Measurements from ENCODE around the gene ERFL.

Gene ERFL

DNA sequence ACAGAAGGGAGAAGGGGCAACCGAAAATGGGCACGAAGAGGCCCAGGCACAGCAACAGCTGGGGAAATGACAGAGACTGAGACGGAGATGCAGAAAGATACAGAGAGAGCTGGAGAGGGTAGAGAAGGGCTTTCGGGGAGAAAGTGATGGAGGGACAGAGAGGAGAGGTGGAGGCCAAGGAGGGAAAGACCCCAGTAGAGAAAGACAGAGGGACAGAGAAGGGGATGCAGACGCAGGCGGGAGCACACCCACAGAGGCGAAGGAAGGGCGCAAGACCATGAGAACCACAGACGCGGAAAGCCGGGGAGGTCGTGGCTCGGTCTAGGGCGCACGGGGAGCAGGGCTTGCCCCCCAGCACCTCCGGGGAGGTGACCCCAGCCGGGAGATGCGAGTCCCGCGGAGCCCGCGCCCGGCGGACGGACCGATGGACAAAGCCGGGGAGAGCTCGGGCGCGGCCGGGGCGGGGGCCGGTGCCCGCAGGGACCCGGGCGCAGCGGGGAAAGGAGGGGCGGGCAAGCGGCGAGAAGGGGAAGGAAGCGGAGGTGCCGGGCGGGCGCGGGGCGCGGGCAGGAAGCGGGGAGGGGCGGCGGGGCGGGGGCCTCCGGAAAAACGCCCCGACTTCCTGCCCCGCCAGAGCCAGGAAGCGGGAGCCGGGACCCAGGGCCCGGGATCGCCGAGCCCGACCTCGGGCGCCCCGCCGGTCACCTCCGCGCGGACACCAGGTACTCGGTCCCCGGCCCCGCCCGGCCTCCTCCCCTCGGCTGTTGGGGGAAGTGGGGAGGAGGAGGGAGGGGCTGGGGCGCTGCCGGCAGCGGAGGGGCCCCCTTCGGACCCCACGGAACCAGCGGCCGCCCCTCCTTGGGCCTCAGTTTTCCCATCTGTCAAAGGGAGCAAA, 45.4 kb downstream of the ERFL start, which contains the start of gene ARHGEF1:
TSS of gene ARHGEF1 (plus strand) at position 617 of the 895 bp plus-strand sequence. CDS start 4,899 bp downstream, outside the sequence.
- ATAC-seq (ENCODE audit: low read depth): 0 out of 3 replicates have a peak, but pooled peaks have one; percentile 1
- DNase-seq (ENCODE audit: low spot score): peak; percentile 69
- Histone ChIP-seq H3K27ac (ENCODE audit: poor library complexity, severe bottlenecking) (peak within 1 kb of the TSS; percentile 76), H3K9me3 (ENCODE audit: severe bottlenecking) (no peaks in the 10 kb centered on the region), H3K4me3 (ENCODE audit: severe bottlenecking) (peak within 1 kb of the TSS; percentile 66), H3K36me3 (ENCODE audit: low read depth) (no peaks in the 10 kb centered on the region), H3K27me3 (ENCODE audit: insufficient read depth, poor library complexity, severe bottlenecking) (no peaks in the 10 kb centered on the region), H3K4me1 (ENCODE audit: insufficient read depth, poor library complexity, severe bottlenecking) (peaks cover 20% of the 10 kb centered on the region)
- no peak for TF ChIP-seq CTCF (IDR thresholded peaks at IDR 0.05; ENCODE audit: poor library complexity, severe bottlenecking)

DNA sequence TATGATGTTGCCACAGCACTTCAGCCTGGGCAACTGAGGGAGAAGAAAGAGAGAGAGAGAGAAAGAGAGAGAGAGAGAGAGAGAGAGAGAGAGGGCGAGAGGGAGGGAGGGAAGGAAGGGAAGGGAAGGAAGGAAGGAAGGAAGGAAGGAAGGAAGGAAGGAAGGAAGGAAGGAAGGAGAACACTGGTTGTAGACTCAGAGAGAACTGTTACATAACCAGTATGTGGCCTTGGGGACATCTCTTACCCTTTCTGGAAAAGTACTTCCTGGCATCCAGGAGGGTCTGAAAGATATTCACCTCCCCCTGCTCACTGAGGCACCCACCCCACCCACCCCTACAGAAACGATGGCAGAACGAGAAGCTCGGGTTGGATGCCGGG, 47.9 kb downstream of the ERFL start:
- H3K36me3 ChIP-seq (ENCODE audit: low read depth): no peaks in the 10 kb centered on the region

DNA sequence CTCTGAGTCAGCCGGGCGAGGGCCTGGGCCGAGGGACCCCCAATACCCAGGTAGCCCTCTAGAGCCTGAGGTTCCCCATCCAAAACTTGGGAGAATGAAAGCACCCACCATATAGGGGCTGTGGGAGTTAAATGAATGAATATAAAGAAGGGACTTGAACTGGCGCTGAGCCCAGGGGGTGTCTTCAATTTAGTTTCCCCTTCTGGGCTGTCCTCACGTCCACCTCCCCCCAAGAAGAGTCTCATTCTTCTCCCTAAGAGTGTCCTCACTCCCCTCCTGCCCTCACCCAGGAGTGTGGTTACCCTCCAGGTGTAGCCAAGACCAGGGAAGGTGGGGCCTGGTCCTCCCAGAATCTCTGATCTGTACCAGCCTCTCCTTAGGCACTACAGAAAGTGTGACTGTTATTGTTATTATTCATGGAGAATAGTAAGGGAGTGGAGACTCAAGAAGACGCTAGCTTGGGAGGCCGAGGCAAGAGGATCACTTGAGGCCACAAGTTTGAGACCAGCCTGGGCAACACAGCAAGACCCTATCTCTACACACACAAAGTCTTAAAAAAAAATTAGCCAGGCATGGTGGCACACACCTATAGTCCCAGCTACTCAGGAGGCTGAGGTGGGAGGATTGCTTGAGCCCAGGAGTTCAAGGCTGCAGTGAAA, 48.5 kb downstream of the ERFL start:
- H3K4me1 ChIP-seq (ENCODE audit: insufficient read depth, poor library complexity, severe bottlenecking): peaks cover 1% of the 10 kb centered on the region
- no peak for DNase-seq (ENCODE audit: low spot score)
- no peak for TF ChIP-seq CTCF (IDR thresholded peaks at IDR 0.05; ENCODE audit: poor library complexity, severe bottlenecking)
- ATAC-seq (ENCODE audit: low read depth): no peak
- no peaks in the 10 kb centered on the region for H3K9me3 ChIP-seq (ENCODE audit: severe bottlenecking)
- H3K4me3 ChIP-seq (ENCODE audit: severe bottlenecking): no peak overlapping the region
- no peaks in the 10 kb centered on the region for H3K36me3 ChIP-seq (ENCODE audit: low read depth)
- H3K27ac ChIP-seq (ENCODE audit: poor library complexity, severe bottlenecking): no peak overlapping the region
- no peaks in the 10 kb centered on the region for H3K27me3 ChIP-seq (ENCODE audit: insufficient read depth, poor library complexity, severe bottlenecking)

More for the DNA sequence above, 47.9 kb downstream of the ERFL start:
- no peak for TF ChIP-seq CTCF (IDR thresholded peaks at IDR 0.05; ENCODE audit: poor library complexity, severe bottlenecking)
- Histone ChIP-seq H3K27ac (ENCODE audit: poor library complexity, severe bottlenecking) (no peak overlapping the region), H3K9me3 (ENCODE audit: severe bottlenecking) (no peaks in the 10 kb centered on the region), H3K27me3 (ENCODE audit: insufficient read depth, poor library complexity, severe bottlenecking) (no peaks in the 10 kb centered on the region), H3K4me3 (ENCODE audit: severe bottlenecking) (no peak overlapping the region), H3K4me1 (ENCODE audit: insufficient read depth, poor library complexity, severe bottlenecking) (peaks cover 5% of the 10 kb centered on the region)
- ATAC-seq (ENCODE audit: low read depth) (no peak), DNase-seq (ENCODE audit: low spot score) (no peak)

DNA sequence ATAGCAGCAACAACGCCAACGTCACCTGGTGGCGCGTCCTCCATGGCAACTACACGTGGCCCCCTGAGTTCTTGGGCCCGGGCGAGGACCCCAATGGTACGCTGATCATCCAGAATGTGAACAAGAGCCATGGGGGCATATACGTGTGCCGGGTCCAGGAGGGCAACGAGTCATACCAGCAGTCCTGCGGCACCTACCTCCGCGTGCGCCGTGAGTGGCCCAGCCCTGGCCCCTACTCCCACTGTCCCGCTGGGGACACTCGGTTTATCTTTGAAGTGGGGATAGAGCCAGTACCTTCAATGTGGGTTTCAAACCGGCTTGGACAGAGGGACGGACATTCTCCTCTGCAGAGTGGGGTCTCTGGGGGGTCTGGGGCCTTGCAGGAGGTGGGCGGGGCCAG, 49.2 kb downstream of the ERFL start:
- no peak for TF ChIP-seq CTCF (IDR thresholded peaks at IDR 0.05; ENCODE audit: poor library complexity, severe bottlenecking)
- no peak for DNase-seq (ENCODE audit: low spot score)
- no peaks in the 10 kb centered on the region for H3K27me3 ChIP-seq (ENCODE audit: insufficient read depth, poor library complexity, severe bottlenecking)
- no peaks in the 10 kb centered on the region for H3K9me3 ChIP-seq (ENCODE audit: severe bottlenecking)
- H3K36me3 ChIP-seq (ENCODE audit: low read depth): no peaks in the 10 kb centered on the region
- no peak overlapping the region for H3K27ac ChIP-seq (ENCODE audit: poor library complexity, severe bottlenecking)
- no peaks in the 10 kb centered on the region for H3K4me1 ChIP-seq (ENCODE audit: insufficient read depth, poor library complexity, severe bottlenecking)
- no peak overlapping the region for H3K4me3 ChIP-seq (ENCODE audit: severe bottlenecking)
- ATAC-seq (ENCODE audit: low read depth): no peak

Data from RWPE2 (cell line).